Neuronal stem cell (in vitro differentiated cells): Measurements from ENCODE around the gene APLF.
"Not testable (repeated sequence)": the region's sequence is repeated elsewhere in the genome, so short reads cannot be mapped to it uniquely, and the experiment has no call there.

Experiments
- DNase-seq: peaks from one replicate; pipeline ENCODE4 v3.0.0-alpha.2; 2013; ENCODE audit warnings: low spot score
- H2AFZ ChIP-seq: one replicate; pipeline ENCODE4 v1.6.1; 2013; ENCODE audit warnings: mild to moderate bottlenecking, low read length, inconsistent platforms
- H2AK5ac ChIP-seq: 2 replicates; pipeline ENCODE4 v1.6.1; 2013; ENCODE audit warnings: low read depth, mild to moderate bottlenecking, inconsistent platforms, low read length, moderate library complexity, mixed read lengths
- H2BK120ac ChIP-seq: 2 replicates; pipeline ENCODE4 v1.6.1; 2013; ENCODE audit warnings: low read depth, mild to moderate bottlenecking, inconsistent platforms, low read length, moderate library complexity, mixed read lengths
- H2BK12ac ChIP-seq: one replicate; pipeline ENCODE4 v1.6.1; 2013; ENCODE audit warnings: low read length, inconsistent platforms
- H2BK15ac ChIP-seq: 2 replicates; pipeline ENCODE4 v1.6.1; 2013; ENCODE audit warnings: mild to moderate bottlenecking, low read length, inconsistent platforms, mixed read lengths
- H2BK5ac ChIP-seq: one replicate; pipeline ENCODE4 v1.6.1; 2013; ENCODE audit warnings: inconsistent platforms, mild to moderate bottlenecking, low read length, moderate library complexity
- H3K14ac ChIP-seq: one replicate; pipeline ENCODE4 v1.6.1; 2013; ENCODE audit warnings: low read length, inconsistent platforms
- H3K18ac ChIP-seq: 2 replicates; pipeline ENCODE4 v1.6.1; 2013; ENCODE audit warnings: low read length, inconsistent platforms
- H3K23ac ChIP-seq: 2 replicates; pipeline ENCODE4 v1.6.1; 2013; ENCODE audit warnings: low read depth, mild to moderate bottlenecking, mixed read lengths, low read length, inconsistent platforms; ENCODE audit not compliant: poor library complexity
- H3K27ac ChIP-seq: replicated peaks from 3 replicates; pipeline ENCODE4 v1.5.1; 2013; ENCODE audit warnings: low read length, inconsistent platforms
- H3K27me3 ChIP-seq, 3 experiments: 2 replicates each; pipeline ENCODE4 v1.6.1; 2013; ENCODE audit warnings: low read length in 3 of 3, mild to moderate bottlenecking in 2 of 3, inconsistent platforms in 1 of 3, low read depth in 1 of 3, mixed read lengths in 1 of 3, moderate library complexity in 1 of 3; ENCODE audit not compliant: control insufficient read depth in 3 of 3, insufficient read depth in 3 of 3
- H3K36me3 ChIP-seq, 2 donors: replicated peaks in 1 of 2; 2 replicates each; pipeline ENCODE4 v1.6.1; 2013; ENCODE audit warnings: low read length in 2 of 2; ENCODE audit not compliant: control insufficient read depth in 2 of 2, insufficient read depth in 2 of 2
- H3K4ac ChIP-seq: 2 replicates; pipeline ENCODE4 v1.6.1; 2013; ENCODE audit warnings: inconsistent platforms, mild to moderate bottlenecking, low read length, moderate library complexity
- H3K4me1 ChIP-seq, 2 donors: 1 replicate in 1 of 2; 2 replicates in 1 of 2; pipeline ENCODE4 v1.6.1; 2013; ENCODE audit warnings: low read length in 2 of 2, low read depth in 1 of 2; ENCODE audit not compliant: control insufficient read depth in 2 of 2, insufficient read depth in 1 of 2
- H3K4me2 ChIP-seq: one replicate; pipeline ENCODE4 v1.6.1; 2013; ENCODE audit warnings: mild to moderate bottlenecking, low read length, inconsistent platforms; ENCODE audit not compliant: insufficient read depth, poor library complexity, severe bottlenecking
- H3K4me3 ChIP-seq, 2 donors: 2 replicates each; pipeline ENCODE4 v1.5.1; 2013; ENCODE audit warnings: low read length in 2 of 2, mild to moderate bottlenecking in 2 of 2, inconsistent platforms in 1 of 2, moderate library complexity in 1 of 2
- H3K79me1 ChIP-seq: one replicate; pipeline ENCODE4 v1.6.1; 2013; ENCODE audit warnings: low read depth, mild to moderate bottlenecking, inconsistent platforms, low read length, moderate library complexity
- H3K9ac ChIP-seq: one replicate; pipeline ENCODE4 v1.6.1; 2013; ENCODE audit warnings: mild to moderate bottlenecking, low read depth, low read length, inconsistent platforms; ENCODE audit not compliant: poor library complexity
- H3K9me3 ChIP-seq, 2 donors: replicated peaks in 1 of 2; 2 replicates each; pipeline versions ENCODE3 to v1.6.1; 2013; ENCODE audit warnings: low read length in 2 of 2, mild to moderate bottlenecking in 2 of 2, inconsistent platforms in 1 of 2, low read depth in 1 of 2, mixed read lengths in 1 of 2, moderate library complexity in 1 of 2; ENCODE audit not compliant: control insufficient read depth in 2 of 2, insufficient read depth in 1 of 2
- H4K8ac ChIP-seq: one replicate; pipeline ENCODE4 v1.6.1; 2013; ENCODE audit warnings: low read depth, mild to moderate bottlenecking, inconsistent platforms, low read length, moderate library complexity
- H4K91ac ChIP-seq: one replicate; pipeline ENCODE4 v1.6.1; 2013; ENCODE audit warnings: low read length, low read depth, mild to moderate bottlenecking, inconsistent platforms; ENCODE audit not compliant: poor library complexity
- WGBS, 2 donors: extraction: QIAGEN DNeasy Blood & Tissue Kit; methylation state at CpG; one replicate each; pipeline ENCODE4 v1.1.7; 2013; ENCODE audit warnings: missing lambda C conversion rate in 2 of 2, mixed read lengths in 1 of 2; ENCODE audit not compliant: insufficient read length in 2 of 2, insufficient replicate concordance in 1 of 2; ENCODE audit errors: extremely low coverage in 2 of 2; 5-methylcytosine and 5-hydroxymethylcytosine counted together

The APLF gene

DNA sequence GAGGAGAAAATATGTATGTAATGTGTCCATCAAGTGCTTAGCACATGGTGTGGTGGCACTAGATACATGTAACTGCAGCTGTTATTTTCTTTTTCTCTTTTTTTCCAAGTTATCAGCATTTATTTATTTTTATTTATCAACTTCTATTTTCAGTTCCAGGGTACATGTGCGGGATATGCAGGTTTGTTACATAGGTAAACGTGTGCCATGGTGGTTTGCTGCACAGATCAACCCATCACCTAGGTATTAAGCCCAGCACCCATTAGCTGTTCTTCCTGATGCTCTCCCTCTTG is 128.1 kb downstream of the APLF start:
- H3K27ac ChIP-seq, H3K14ac ChIP-seq, H3K4me2 ChIP-seq, H3K9me3 ChIP-seq, H2BK120ac ChIP-seq, H3K4me1 ChIP-seq, DNase-seq, H4K8ac ChIP-seq, H3K4ac ChIP-seq, H3K9ac ChIP-seq, H3K23ac ChIP-seq, H2BK15ac ChIP-seq, H3K27me3 ChIP-seq, H2BK12ac ChIP-seq, H3K36me3 ChIP-seq, H3K79me1 ChIP-seq, H2AFZ ChIP-seq, H2BK5ac ChIP-seq, H3K18ac ChIP-seq, H3K4me3 ChIP-seq, H2AK5ac ChIP-seq, H4K91ac ChIP-seq: not testable (repeated sequence)
- WGBS, 2 donors: no CpG with 5 or more reads among the region's 2 CpGs

DNA sequence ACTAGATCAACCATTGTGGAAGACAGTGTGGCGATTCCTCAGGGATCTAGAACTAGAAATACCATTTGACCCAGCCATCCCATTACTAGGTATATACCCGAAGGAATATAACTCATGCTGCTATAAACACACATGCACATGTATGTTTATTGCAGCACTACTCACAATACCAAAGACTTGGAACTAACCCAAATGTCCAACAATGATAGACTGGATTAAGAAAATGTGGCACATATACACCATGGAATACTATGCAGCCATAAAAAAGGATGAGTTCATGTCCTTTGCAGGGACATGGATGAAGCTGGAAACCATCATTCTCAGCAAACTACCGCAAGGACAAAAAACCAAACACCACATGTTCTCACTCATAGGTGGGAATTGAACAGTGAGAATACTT is 133.1 kb downstream of the APLF start:
- H2AK5ac ChIP-seq, DNase-seq, H3K36me3 ChIP-seq, H3K27me3 ChIP-seq, H3K18ac ChIP-seq, H2BK12ac ChIP-seq, H3K27ac ChIP-seq, H2BK5ac ChIP-seq, H3K79me1 ChIP-seq, H3K23ac ChIP-seq, H3K4me2 ChIP-seq, H3K4me3 ChIP-seq, H2AFZ ChIP-seq, H3K9ac ChIP-seq, H4K91ac ChIP-seq, H2BK15ac ChIP-seq, H3K14ac ChIP-seq, H4K8ac ChIP-seq, H3K9me3 ChIP-seq, H3K4ac ChIP-seq, H3K4me1 ChIP-seq, H2BK120ac ChIP-seq: not testable (repeated sequence)
- no CpG with 5 or more reads among the region's 3 CpGs for WGBS, 2 donors

DNA sequence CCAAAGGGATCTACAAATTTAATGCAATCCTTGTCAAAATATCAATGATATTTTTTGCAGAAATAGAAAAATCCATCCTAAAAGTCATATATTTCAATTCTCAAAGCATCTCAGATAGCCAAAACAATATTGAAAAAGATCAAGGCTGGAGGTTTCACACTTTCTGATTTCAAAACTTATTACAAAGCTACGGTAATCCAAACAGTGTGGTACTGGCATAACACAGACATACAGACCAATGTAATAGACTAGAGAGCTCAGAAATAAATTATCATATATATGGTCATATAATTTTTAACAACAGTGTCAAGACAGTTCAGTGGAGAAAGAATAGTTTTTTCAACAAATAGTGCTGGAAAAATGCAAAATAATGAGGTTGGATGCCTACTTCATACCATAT is 135.7 kb downstream of the APLF start:
- Histone ChIP-seq H3K14ac (no peak overlapping the region), H3K4me1 (no peaks in the 10 kb centered on the region), H2BK15ac (no peak overlapping the region), H4K8ac (no peak overlapping the region), H3K4me2 (no peak overlapping the region), H2BK12ac (no peak overlapping the region), H3K36me3 (no peaks in the 10 kb centered on the region), H3K9ac (no peak overlapping the region), H3K4me3 (no peak overlapping the region), H3K27me3 (no peaks in the 10 kb centered on the region), H3K18ac (no peak overlapping the region), H2BK120ac (no peak overlapping the region), H2AK5ac (no peak overlapping the region), H3K79me1 (no peaks in the 10 kb centered on the region), H2BK5ac (no peak overlapping the region), H3K23ac (no peak overlapping the region), H4K91ac (no peak overlapping the region), H3K4ac (no peak overlapping the region), H3K27ac (no peak overlapping the region), H3K9me3 (no peaks in the 10 kb centered on the region), H2AFZ (no peak overlapping the region)
- no peak for DNase-seq
- WGBS, 2 donors: no CpG with 5 or more reads among the region's 1 CpG

DNA sequence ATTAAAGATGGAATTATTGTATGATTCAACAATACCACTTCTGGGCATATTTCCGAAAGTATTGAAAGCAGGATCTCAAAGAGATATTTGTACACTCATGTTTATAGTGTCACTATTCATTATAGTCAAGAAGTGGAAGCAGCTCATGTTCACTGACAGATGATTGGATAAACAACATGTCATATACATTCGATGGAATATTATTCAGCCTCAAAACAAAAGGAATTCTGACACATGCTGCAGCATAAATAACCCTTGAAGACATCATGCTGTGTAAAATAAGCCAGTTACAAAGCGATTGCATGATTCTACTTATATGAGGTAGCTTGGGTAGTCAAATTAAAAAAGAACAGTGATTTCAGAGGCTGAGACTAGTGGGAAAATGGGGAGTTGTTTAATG is 136.7 kb downstream of the APLF start:
- no peak overlapping the region for H3K14ac ChIP-seq
- no peak overlapping the region for H2BK15ac ChIP-seq
- no peak overlapping the region for H3K4me2 ChIP-seq
- no peak overlapping the region for H4K8ac ChIP-seq
- H3K79me1 ChIP-seq: no peaks in the 10 kb centered on the region
- no peak overlapping the region for H3K23ac ChIP-seq
- no peak overlapping the region for H3K27ac ChIP-seq
- H2BK12ac ChIP-seq: no peak overlapping the region
- H4K91ac ChIP-seq: no peak overlapping the region
- H3K27me3 ChIP-seq: no peaks in the 10 kb centered on the region
- no peak for DNase-seq
- H3K4ac ChIP-seq: no peak overlapping the region
- H2BK5ac ChIP-seq: no peak overlapping the region
- H3K9ac ChIP-seq: no peak overlapping the region
- WGBS, 2 donors: no CpG with 5 or more reads among the region's 3 CpGs
- no peak overlapping the region for H2AFZ ChIP-seq
- H3K36me3 ChIP-seq: no peaks in the 10 kb centered on the region
- no peak overlapping the region for H2AK5ac ChIP-seq
- no peaks in the 10 kb centered on the region for H3K9me3 ChIP-seq
- H3K4me3 ChIP-seq: no peak overlapping the region
- H3K4me1 ChIP-seq: no peaks in the 10 kb centered on the region
- H3K18ac ChIP-seq: no peak overlapping the region
- H2BK120ac ChIP-seq: no peak overlapping the region
